Muscle of leg (tissue), 11 donors: Measurements from ENCODE around the gene CEP170. TPM values are rescaled to one million over a fixed set of nuclear protein-coding genes. Genes with fewer than 3 reads are reported as not detected.
"Not testable (repeated sequence)": the region's sequence is repeated elsewhere in the genome, so short reads cannot be mapped to it uniquely, and the experiment has no call there.

ENCODE experiments used
- DNase-seq: peaks from one replicate; pipeline ENCODE4 v3.0.0; 2013
- H3K27ac ChIP-seq: one replicate; pipeline ENCODE4 v1.5.1; 2013; ENCODE audit warnings: mild to moderate bottlenecking, low read length, control low read depth
- H3K27me3 ChIP-seq: one replicate; pipeline ENCODE4 v1.6.1; 2013; ENCODE audit warnings: low read length; ENCODE audit not compliant: control insufficient read depth, insufficient read depth
- H3K36me3 ChIP-seq: one replicate; pipeline ENCODE4 v1.6.1; 2013; ENCODE audit warnings: low read length; ENCODE audit not compliant: control insufficient read depth, insufficient read depth
- H3K4me1 ChIP-seq: one replicate; pipeline ENCODE4 v1.6.1; 2013; ENCODE audit warnings: low read length; ENCODE audit not compliant: control insufficient read depth, insufficient read depth
- H3K4me3 ChIP-seq: one replicate; pipeline ENCODE4 v1.5.1; 2013; ENCODE audit warnings: low read length, control low read depth
- H3K9me3 ChIP-seq: replicated peaks from 2 replicates; pipeline ENCODE4 v1.6.1; 2013; ENCODE audit warnings: low read depth, low read length; ENCODE audit not compliant: control insufficient read depth
- WGBS: methylation state at CpG from one replicate; pipeline ENCODE4 v1.1.5; 2013; ENCODE audit warnings: missing lambda C conversion rate; ENCODE audit not compliant: insufficient coverage; 5-methylcytosine and 5-hydroxymethylcytosine counted together
- polyA plus RNA-seq, 8 donors: library from polyadenylated mRNA; unstranded; fragments of 120-200 nt; gene quantifications; one replicate each; pipeline versions ENCODE4 v1.2.1 to v1.2.3, GENCODE V29; 2013; ENCODE audit warnings: inconsistent platforms in 1 of 8, low replicate concordance in 1 of 8; ENCODE audit not compliant: insufficient read length in 8 of 8, insufficient read depth in 1 of 8
- total RNA-seq: library from RNA; stranded (reverse); fragments of 120-200 nt; gene quantifications from one replicate; pipeline ENCODE4 v1.2.4, GENCODE V29; 2013

CEP170 gene
- total and polyA plus RNA-seq, 9 donors, result 44.5 to 68.5 (median 53.2) TPM

- H3K27ac ChIP-seq, H3K36me3 ChIP-seq, H3K4me3 ChIP-seq, H3K9me3 ChIP-seq, DNase-seq, H3K27me3 ChIP-seq, H3K4me1 ChIP-seq: not testable (repeated sequence)
- WGBS, result 100% methylated on average over 3 of the region's 12 CpGs
Measured at GRCh38 chr1:243215276-243215875, 39.7 kb downstream of the CEP170 start.

GRCh38 chr1:243213045-243213787 lies 41.9 kb downstream of the CEP170 start:
- peak; percentile 28 for DNase-seq
- H3K9me3 ChIP-seq, result no peaks in the 10 kb centered on the region
- peaks cover 2% of the 10 kb centered on the region for H3K36me3 ChIP-seq
- H3K27me3 ChIP-seq, result no peaks in the 10 kb centered on the region
- WGBS, result 100% methylated on average over 1 of the region's 4 CpGs
- H3K4me3 ChIP-seq, result no peak overlapping the region
- no peak overlapping the region for H3K27ac ChIP-seq
- no peaks in the 10 kb centered on the region for H3K4me1 ChIP-seq

- no CpG with 5 or more reads among the region's 3 CpGs for WGBS
- H3K36me3 ChIP-seq, DNase-seq, H3K9me3 ChIP-seq, H3K27me3 ChIP-seq, H3K27ac ChIP-seq, H3K4me1 ChIP-seq, H3K4me3 ChIP-seq: not testable (repeated sequence)
Measured at GRCh38 chr1:243211984-243212383, 43.1 kb downstream of the CEP170 start.

GRCh38 chr1:243205026-243205501 lies 50.0 kb downstream of the CEP170 start:
- not testable (repeated sequence) for H3K27ac ChIP-seq, DNase-seq, H3K4me3 ChIP-seq, H3K9me3 ChIP-seq, H3K27me3 ChIP-seq, H3K36me3 ChIP-seq, H3K4me1 ChIP-seq
- WGBS, result no CpG with 5 or more reads among the region's 3 CpGs

- not testable (repeated sequence) for H3K27ac ChIP-seq, DNase-seq
- no CpG with 5 or more reads among the region's 1 CpG for WGBS
Measured at GRCh38 chr1:243204336-243204735, 50.7 kb downstream of the CEP170 start.

GRCh38 chr1:243203196-243203595 lies 51.9 kb downstream of the CEP170 start:
- not testable (repeated sequence) for H3K27ac ChIP-seq, H3K36me3 ChIP-seq, H3K9me3 ChIP-seq, H3K27me3 ChIP-seq, H3K4me3 ChIP-seq, DNase-seq, H3K4me1 ChIP-seq
- no CpG with 5 or more reads among the region's 4 CpGs for WGBS

More at GRCh38 chr1:243204336-243204735, 50.7 kb downstream of the CEP170 start:
- H3K9me3 ChIP-seq, H3K36me3 ChIP-seq, H3K4me1 ChIP-seq, H3K27me3 ChIP-seq, H3K4me3 ChIP-seq: not testable (repeated sequence)

- not testable (repeated sequence) for DNase-seq, H3K4me1 ChIP-seq, H3K9me3 ChIP-seq, H3K36me3 ChIP-seq, H3K27me3 ChIP-seq, H3K4me3 ChIP-seq, H3K27ac ChIP-seq
- no CpG with 5 or more reads among the region's 2 CpGs for WGBS
Measured at GRCh38 chr1:243201316-243201715, 53.8 kb downstream of the CEP170 start.

- not testable (repeated sequence) for H3K4me3 ChIP-seq, H3K9me3 ChIP-seq, DNase-seq, H3K36me3 ChIP-seq, H3K27ac ChIP-seq, H3K4me1 ChIP-seq, H3K27me3 ChIP-seq
- WGBS, result no CpG with 5 or more reads among the region's 6 CpGs
Measured at GRCh38 chr1:243197524-243197923, 57.6 kb downstream of the CEP170 start.

- H3K27me3 ChIP-seq, DNase-seq, H3K4me1 ChIP-seq, H3K9me3 ChIP-seq, H3K27ac ChIP-seq, H3K36me3 ChIP-seq, H3K4me3 ChIP-seq: not testable (repeated sequence)
- WGBS, result no CpG with 5 or more reads among the region's 2 CpGs
Measured at GRCh38 chr1:243193330-243193729, 61.8 kb downstream of the CEP170 start.

- not testable (repeated sequence) for H3K9me3 ChIP-seq, H3K27me3 ChIP-seq, H3K4me1 ChIP-seq, H3K36me3 ChIP-seq, H3K4me3 ChIP-seq, H3K27ac ChIP-seq, DNase-seq
- no CpG with 5 or more reads among the region's 8 CpGs for WGBS
Measured at GRCh38 chr1:243186201-243186995, 68.7 kb downstream of the CEP170 start.
